NCI-H1417 treated with DMSO at 0.1 percent for 48 hours (cell line): ENCODE results near the gene CRACR2B.

Experiments used
- DNase-seq: peaks from one replicate; lab custom pipeline; 2025; lab: John Stamatoyannopoulos, UW

CRACR2B gene

DNA sequence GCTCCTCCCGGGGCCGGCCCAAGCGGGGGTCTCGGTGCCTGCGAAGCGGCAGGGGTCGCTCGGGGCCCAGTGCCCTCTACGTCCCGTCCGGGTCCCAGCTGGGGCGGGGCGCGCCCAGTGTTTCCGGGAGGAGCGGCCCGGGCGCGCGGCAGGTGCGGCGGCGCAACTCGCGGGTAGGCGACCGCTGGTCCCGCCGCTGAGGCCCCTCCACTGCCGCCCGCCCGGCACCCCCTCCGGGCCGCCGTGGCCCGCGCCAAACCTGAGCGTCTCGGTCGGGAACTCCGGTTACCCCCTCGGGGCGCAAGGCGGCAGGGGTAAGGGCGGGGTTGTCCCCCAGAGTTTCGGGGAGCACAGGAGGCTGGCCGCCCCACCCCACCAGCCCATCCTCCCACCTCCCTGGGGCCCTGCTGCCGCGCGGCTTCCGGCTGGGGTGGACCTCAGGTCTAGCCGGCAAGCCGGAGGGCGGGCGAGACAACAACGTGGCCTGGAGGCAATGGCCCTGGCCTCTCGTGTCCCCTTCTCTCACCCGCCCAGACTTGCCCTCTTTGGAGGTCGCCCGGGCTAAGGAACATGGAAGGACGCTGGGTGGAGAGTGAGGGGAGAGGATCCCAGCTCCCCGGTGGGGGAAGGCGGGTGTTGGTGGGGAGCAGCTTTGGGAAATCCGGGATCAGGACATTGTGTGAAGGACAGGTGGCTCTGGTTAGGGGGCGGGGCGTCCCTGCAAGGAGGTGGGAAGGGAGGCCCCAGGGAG is 398 bp upstream of the CRACR2B start:
- DNase-seq = no peak

DNA sequence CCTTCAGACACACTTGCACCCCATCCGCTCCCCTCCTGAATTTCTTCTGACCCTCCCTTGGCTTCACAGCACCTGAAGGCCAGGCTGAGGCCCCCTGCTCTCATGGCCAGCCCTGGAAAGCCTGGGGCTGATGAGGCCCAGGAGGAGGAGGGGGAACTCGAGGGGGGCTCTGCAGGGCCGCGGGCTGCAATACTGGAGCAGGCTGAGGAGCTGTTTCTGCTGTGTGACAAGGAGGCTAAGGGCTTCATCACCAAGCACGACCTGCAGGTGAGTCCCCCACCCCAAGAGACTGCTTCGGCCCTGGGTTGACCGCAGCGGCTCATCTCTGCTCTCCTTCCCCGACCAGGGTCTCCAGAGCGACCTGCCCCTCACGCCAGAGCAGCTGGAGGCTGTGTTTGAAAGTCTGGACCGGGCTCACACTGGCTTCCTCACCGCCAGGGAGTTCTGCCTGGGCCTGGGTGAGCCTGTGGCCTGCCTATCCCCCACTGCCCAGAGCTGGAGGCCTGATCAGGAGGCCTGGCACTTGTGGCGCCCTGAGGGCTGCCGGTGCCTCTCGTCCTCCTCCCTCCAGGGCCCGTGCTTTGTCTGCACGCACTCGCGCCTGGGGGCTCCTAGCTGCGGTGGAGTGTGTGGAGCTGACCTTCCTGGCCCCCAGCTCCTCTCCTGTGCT is 922 bp downstream of the CRACR2B start:
- DNase-seq = no peak

GRCh38 chr11:829176-829846 is 1.6 kb downstream of the CRACR2B start:
- DNase-seq = no peak

DNA sequence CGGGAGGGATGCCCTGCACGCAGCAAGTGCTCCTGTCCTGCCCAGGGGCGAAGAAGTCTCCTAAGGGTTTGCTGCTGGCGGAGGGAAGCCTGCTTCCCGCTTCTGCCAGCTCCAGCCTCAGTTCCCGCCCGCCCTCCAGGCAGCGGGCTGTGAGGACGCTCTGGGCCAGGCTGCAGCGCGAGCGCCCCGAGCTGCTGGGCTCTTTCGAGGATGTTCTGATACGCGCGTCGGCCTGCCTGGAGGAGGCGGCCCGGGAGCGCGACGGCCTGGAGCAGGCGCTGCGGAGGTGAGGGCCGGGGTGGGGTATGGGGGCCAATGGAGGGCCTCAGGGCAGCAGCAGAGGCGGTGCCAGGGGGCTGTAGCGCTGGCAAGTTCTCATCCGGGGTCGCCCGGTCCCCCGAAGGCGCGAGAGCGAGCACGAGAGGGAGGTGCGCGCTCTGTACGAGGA is 2.2 kb downstream of the CRACR2B start:
- no peak for DNase-seq

DNA sequence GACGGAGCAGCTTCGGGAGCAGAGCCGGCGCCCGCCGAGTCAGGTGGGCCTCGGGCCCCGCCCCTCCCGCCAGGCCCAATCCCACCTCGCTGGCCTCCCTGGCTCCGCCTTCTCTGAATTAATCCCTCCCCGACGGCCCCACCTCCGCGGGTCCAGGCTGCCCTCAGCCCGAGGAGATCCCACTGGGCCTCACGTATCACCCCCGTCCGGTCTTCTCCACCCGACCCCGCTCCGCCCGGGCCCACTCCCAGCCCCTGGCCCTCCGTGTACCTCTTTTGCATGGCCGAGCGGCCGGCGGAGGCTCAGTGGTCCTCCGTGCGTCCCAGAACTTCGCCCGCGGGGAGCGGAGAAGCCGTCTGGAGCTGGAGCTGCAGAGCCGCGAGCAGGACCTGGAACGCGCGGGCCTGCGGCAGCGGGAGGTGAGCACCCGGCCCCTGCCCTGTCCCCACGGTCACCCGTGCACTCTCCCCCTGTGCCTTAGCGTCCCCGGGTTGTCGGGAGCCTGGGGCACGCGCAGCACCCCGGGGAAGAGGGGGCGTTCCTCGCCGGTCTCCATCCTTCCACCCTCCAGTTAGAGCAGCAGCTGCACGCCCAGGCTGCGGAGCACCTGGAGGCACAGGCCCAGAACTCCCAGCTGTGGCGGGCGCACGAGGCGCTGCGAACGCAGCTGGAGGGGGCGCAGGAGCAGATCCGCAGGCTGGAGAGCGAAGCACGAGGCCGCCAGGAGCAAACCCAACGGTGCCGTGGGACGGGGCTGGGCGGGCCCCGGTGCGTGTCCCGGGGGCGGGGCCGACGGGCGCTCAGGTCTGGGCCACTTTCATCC is 2.8 kb downstream of the CRACR2B start:
- DNase-seq = no peak

GRCh38 chr11:831118-831864 is 3.6 kb downstream of the CRACR2B start:
- DNase-seq = no peak

- no peak for DNase-seq
These were observed 4.3 kb downstream of the CRACR2B start for GRCh38 chr11:831961-832528.

- no peak for DNase-seq
These were observed 4.9 kb downstream of the CRACR2B start, which contains the start of gene CD151 for GRCh38 chr11:832529-833113. TSS of gene CD151 (plus strand) at chr11:832952. CDS start at chr11:836070, 3,118 bp downstream.

GRCh38 chr11:833114-833791 is 5.5 kb downstream of the CRACR2B start:
- DNase-seq = no peak

GRCh38 chr11:833849-834311 is 6.2 kb downstream of the CRACR2B start:
- no peak for DNase-seq

- no peak for DNase-seq
These were observed 6.9 kb downstream of the CRACR2B start for GRCh38 chr11:834371-835316.

DNA sequence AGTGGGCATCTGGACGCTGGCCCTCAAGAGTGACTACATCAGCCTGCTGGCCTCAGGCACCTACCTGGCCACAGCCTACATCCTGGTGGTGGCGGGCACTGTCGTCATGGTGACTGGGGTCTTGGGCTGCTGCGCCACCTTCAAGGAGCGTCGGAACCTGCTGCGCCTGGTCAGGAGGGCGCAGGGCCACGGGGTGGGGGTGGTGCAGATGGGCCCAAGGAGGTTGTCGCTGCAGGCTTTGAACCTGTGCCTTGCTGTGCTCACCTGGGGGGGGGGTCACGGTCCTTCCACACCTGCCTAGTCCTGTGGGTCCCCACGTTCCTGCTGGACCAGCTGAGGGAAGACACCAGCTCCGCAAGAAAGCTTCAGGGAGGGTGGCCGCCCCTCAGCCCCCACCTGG is 8.6 kb downstream of the CRACR2B start:
- no peak for DNase-seq

DNA sequence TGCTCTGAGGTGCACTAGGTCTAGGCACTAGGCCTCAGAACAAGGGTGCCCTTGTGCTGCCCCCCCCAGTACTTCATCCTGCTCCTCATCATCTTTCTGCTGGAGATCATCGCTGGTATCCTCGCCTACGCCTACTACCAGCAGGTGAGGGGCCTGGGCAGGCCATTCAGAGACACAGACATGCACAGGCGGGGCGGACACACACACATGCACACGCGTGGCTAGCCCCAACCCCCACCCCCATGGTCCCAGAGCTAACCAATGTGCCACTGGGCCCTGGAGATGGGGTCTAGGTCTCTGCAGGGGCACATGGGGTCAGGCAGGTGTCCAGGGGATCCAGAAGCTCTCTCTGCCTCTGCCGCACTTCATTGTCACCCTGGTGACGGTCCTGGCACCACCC is 9.0 kb downstream of the CRACR2B start:
- DNase-seq = no peak

DNA sequence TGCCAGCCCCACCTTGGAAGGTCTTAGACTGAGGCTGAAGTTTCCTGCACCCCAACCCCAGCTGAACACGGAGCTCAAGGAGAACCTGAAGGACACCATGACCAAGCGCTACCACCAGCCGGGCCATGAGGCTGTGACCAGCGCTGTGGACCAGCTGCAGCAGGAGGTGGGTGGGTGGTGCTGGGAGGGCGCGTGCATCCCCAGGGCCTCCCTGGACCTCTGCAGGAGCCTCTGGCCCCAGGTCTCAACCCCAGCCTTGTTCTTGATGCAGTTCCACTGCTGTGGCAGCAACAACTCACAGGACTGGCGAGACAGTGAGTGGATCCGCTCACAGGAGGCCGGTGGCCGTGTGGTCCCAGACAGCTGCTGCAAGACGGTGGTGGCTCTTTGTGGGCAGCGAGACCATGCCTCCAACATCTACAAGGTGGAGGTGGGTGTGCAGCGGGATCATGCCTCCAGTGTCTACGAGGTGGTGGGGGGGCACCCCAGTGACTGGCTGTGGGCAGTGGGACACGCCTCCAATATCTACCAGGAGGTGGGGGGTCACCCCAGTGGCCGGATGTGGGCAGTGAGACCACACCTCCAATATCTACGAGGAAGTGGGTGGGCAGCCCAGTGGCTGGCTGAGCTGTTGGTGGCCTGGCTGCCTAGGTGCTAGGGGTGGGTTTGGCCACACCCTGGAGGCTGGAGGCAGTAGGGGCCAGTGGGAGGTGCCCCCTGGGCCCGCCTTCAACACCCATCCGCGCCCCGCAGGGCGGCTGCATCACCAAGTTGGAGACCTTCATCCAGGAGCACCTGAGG is 9.7 kb downstream of the CRACR2B start:
- DNase-seq = no peak

GRCh38 chr11:837990-838307 is 10.2 kb downstream of the CRACR2B start:
- no peak for DNase-seq

DNA sequence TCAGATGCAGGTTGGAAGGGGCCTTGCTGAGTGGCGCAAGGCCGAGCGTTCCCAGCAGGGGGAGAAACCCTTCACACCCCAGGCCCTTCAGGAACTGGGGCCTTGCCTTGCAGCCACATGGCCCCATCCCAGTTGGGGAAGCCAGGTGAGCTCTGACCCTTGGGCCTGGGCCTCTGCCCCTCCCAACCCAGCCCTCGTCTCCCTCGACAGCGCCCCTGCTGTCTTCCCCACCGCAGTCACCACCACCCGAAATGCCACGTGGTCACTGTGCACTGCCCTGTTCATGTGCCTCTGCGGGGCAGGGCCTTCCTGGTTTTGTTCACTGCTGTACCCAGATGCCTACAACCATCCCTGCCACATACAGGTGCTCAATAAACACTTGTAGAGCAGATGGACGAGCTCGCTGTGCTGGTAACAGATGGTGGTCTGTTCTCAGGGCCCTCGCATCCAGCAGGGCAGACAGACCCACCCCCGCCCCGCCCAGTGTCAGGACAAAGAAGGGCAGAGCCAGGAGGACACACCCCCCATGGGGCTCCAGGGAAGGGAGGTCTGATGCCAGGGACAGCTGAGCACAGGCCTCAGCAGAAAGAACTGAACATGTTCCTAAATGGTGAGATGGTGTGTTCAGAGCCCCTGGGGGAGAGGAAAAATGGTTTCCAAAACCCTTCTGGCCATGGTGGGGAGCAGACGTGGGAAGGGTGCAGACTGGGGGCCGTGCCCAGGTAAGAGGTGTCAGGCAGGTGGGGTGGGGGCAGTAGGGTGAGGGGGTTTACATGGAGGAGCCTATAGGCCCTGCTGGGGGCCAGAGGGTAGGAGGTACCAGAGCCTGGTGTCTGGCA is 10.9 kb downstream of the CRACR2B start:
- no peak for DNase-seq

DNA sequence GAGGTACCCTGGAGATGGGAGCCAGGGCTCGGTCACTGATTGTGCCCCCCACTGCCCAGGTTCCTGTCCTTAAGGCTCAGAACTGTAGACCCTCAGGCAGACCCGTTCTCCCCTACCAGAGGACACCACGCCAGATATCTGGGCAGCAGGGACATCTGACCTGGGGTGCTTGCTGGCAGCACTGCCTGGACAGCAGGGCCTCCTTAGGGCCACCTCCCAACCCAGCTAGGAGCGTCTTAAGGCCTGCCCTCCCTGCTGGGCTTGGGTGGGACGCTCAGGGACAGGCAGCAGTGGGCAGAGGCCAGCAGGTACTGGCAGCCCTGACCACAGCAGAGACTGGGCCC is 11.5 kb downstream of the CRACR2B start:
- DNase-seq = no peak
